GM10248 (cell line): Measurements from ENCODE around the gene ITPRID1.

Source experiments
- CTCF ChIA-PET: fragments of 300-600 bp; sonication (Branson Sonifier 250); formaldehyde crosslinking; extraction: SDS; loops from one replicate; lab custom pipeline; 2021; ENCODE audit warnings: antibody characterized with exemption; lab: Yijun Ruan, JAX
- POLR2A ChIA-PET: fragments of 350-650 bp; sonication (Branson Sonifier 250); formaldehyde crosslinking; extraction: SDS; loops from one replicate; lab custom pipeline; 2020; ENCODE audit warnings: antibody characterized with exemption; lab: Yijun Ruan, JAX
- DNase-seq: peaks from one replicate; pipeline ENCODE4 v3.0.0; 2012; ENCODE audit errors: extremely low spot score
- TF ChIP-seq, protein P1 (sequence below): IDR thresholded peaks from 2 replicates; pipeline ENCODE4 v1.5.1; 2012; ENCODE audit warnings: mild to moderate bottlenecking, low read depth; ENCODE audit errors: extremely low read depth, missing control alignments, control extremely low read depth

The ITPRID1 gene

DNA sequence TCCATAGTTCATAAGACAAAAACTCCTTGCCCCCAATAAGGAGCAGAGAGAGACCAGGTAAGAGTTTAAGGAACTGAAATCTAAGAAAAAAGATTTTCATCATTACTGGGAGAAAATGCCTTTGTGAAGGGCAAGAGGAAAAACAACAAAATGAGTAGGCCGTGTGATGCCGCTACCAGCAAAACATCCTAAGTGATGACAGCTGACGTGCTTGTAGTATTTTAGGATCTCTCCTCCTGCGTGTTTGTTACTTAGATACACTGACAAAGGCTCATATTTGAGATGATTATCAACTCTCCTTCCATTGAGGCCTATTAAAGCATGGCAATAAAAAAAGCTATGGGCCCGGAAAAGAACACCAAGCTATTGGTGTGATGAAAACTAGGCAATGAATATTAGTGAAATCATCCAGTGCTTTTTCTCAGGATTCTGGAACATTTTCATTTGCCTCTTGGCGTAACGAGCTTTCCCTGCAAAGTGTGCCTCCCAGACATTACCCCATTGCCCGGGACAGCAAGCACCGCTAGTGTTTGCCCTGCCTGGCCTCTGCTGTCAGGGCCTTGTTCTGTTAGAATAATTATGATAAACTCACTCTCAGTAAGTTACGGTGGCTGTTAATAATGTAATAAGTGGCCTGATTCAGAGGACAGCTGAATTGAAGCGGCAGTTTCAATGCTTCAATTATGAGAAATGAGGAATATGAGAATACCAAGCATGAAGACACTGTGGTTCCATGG lies 36.8 kb upstream of the ITPRID1 start:
- ChIA-PET CTCF (interaction anchor here (1.0 to 1.5 kb wide), 3 partner anchors 10 to 33 kb away, joined by 3 to 5 read pairs (median 3); no protein-coding TSS in a partner anchor), POLR2A (no interaction called here)
- TF ChIP-seq, protein P1, sequence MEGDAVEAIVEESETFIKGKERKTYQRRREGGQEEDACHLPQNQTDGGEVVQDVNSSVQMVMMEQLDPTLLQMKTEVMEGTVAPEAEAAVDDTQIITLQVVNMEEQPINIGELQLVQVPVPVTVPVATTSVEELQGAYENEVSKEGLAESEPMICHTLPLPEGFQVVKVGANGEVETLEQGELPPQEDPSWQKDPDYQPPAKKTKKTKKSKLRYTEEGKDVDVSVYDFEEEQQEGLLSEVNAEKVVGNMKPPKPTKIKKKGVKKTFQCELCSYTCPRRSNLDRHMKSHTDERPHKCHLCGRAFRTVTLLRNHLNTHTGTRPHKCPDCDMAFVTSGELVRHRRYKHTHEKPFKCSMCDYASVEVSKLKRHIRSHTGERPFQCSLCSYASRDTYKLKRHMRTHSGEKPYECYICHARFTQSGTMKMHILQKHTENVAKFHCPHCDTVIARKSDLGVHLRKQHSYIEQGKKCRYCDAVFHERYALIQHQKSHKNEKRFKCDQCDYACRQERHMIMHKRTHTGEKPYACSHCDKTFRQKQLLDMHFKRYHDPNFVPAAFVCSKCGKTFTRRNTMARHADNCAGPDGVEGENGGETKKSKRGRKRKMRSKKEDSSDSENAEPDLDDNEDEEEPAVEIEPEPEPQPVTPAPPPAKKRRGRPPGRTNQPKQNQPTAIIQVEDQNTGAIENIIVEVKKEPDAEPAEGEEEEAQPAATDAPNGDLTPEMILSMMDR = no peak
- no peak for DNase-seq

DNA sequence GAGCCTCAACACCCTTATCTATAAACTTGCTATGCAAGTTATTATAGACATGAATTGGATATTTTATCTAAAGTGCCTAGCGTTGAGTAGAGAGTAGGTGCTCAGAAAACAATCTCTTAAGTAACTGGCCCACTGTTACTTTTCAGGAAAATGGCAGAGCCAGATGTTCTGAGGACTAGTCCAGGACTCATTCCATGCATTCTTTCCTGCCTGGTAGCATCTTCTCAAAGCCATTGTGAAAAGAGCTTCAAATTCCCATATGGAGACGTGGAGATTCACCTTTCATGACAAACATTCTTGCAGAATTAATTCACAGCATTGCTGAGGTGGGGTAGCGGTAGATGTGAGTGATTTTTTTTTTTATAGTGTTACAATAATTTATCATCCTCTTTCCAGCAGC lies 35.9 kb upstream of the ITPRID1 start:
- DNase-seq = no peak
- CTCF ChIA-PET = interaction anchor here (2.7 kb wide), 1 partner anchor 10 kb away, joined by 16 read pairs; no protein-coding TSS in a partner anchor
- POLR2A ChIA-PET = no interaction called here
- TF ChIP-seq, protein P1 = no peak

DNA sequence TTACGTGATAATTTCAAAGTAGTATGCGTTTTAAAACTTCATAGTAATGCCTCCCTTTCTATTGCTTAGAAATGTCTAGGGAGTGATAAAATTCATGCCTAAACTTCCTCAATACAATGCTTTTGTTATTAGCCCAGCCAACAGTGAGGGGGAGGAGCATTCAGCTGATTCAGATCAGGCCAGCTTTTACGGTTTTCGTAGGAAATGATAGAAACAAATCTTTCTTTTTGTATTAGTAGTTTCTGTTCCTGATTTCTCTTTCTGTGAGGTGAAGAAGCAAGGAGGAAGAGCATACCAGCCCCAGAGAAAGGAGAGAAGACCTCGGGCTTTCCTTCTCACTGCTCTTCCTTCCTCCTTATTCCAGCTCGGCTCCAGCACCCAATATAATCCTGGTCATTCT lies 35.2 kb upstream of the ITPRID1 start:
- ChIA-PET CTCF (interaction anchor here (2.7 kb wide), 1 partner anchor 10 kb away, joined by 16 read pairs; no protein-coding TSS in a partner anchor), POLR2A (no interaction called here)
- DNase-seq = peak; percentile 33
- TF ChIP-seq, protein P1 = no peak

DNA sequence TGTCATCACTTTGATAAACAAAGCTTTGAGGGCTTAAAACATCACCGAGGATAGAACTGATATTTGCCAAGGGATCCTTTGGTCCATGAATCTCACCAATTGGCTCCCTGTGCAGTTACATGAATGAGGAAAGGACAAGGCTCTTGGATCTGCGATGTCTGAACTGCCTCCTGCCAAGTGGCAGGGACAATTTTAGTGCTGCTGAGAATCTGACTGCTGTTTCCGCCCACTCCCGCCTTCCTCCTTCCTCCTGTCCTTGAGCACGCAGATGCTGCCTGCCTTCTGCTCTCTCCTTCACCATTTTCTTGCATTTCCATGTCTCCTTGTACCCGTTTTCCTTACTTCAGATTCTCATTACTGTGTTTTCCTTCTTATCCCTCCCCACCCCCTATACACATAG lies 26.8 kb upstream of the ITPRID1 start:
- TF ChIP-seq, protein P1 = no peak
- ChIA-PET CTCF (interaction anchor here (0.9 to 4.0 kb wide), 8 partner anchors 8 to 385 kb away, joined by 3 to 17 read pairs (median 8); no protein-coding TSS in a partner anchor), POLR2A (no interaction called here)
- no peak for DNase-seq

DNA sequence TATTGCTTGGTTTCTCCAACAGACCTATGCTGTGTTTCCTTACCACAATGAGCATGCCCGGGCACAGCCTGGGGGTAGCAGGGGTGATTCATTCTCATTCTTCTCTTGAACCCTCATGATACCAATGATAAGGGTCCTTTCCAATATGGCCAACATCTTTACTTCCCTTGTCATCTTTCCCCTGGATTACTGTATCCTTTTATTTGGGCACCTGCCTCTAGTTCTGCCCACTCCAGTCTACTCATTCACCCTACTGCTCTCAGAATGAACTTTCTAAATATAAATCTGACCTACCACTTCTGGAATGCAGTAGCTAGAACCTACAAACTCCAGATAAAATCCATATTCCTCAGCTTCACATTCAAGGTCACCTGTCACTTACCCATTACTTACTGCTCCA lies 26.4 kb upstream of the ITPRID1 start:
- DNase-seq = no peak
- ChIA-PET CTCF (interaction anchor here (0.9 to 4.0 kb wide), 11 partner anchors 8 to 504 kb away, joined by 3 to 17 read pairs (median 4); no protein-coding TSS in a partner anchor), POLR2A (no interaction called here)
- TF ChIP-seq, protein P1 = no peak

DNA sequence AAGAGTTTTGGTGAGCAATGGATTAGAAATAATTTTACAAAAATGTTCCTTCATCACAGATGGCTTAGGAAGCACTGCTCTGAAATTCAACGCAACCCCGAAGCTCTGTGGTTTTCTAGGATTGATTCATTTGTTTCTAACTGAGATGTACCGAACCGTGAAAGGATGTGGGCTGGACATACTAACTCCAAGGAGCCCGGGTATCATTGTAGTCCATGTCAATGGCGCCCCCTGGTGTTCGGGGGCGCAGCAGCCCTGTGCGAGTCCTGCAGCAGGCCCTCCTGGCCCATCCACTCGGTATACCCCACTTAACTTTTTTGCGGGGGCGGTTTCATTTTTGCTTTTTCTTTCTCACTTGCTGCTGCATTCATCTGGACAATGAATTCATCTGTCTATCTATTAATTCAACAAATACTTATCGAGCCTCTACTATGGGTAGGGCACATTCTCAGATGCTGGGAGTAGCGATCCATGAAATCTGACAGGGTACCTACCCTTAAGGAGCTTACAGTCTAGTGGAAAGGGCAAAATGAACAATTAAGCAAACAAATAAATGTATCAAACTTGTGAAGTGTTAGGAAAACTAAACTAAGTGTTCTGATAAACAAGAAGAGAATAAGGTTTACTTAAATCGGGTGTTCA lies 25.2 kb upstream of the ITPRID1 start:
- TF ChIP-seq, protein P1 = peak; percentile 65
- POLR2A ChIA-PET = no interaction called here
- CTCF ChIA-PET = interaction anchor here (0.7 to 4.0 kb wide), 20 partner anchors 9 to 505 kb away, joined by 3 to 22 read pairs (median 4); partner anchors contain the start of gene ITPRID1
- DNase-seq = peak; percentile 74
